ENCODE results near the gene BHLHE40. TPM values are rescaled to one million over a fixed set of nuclear protein-coding genes. Genes with fewer than 3 reads are reported as not detected.

Gene BHLHE40
- polyA plus RNA-seq, 4 donors: 23.5 to 31.8 (median 25.7) TPM

GRCh38 chr3:5016211-5017161 lies 37.2 kb downstream of the BHLHE40 start:
- DNase-seq (ENCODE audit: low read depth in 4 of 4, low spot score in 3 of 4): no peak

- DNase-seq (ENCODE audit: low read depth in 4 of 4, low spot score in 3 of 4): no peak
These were observed 38.8 kb downstream of the BHLHE40 start for GRCh38 chr3:5017925-5018531.

GRCh38 chr3:5019411-5020241 lies 40.4 kb downstream of the BHLHE40 start:
- DNase-seq (ENCODE audit: low read depth in 4 of 4, low spot score in 3 of 4): no peak

GRCh38 chr3:5020242-5020722 lies 41.0 kb downstream of the BHLHE40 start:
- no peak for DNase-seq (ENCODE audit: low read depth in 4 of 4, low spot score in 3 of 4)

DNA sequence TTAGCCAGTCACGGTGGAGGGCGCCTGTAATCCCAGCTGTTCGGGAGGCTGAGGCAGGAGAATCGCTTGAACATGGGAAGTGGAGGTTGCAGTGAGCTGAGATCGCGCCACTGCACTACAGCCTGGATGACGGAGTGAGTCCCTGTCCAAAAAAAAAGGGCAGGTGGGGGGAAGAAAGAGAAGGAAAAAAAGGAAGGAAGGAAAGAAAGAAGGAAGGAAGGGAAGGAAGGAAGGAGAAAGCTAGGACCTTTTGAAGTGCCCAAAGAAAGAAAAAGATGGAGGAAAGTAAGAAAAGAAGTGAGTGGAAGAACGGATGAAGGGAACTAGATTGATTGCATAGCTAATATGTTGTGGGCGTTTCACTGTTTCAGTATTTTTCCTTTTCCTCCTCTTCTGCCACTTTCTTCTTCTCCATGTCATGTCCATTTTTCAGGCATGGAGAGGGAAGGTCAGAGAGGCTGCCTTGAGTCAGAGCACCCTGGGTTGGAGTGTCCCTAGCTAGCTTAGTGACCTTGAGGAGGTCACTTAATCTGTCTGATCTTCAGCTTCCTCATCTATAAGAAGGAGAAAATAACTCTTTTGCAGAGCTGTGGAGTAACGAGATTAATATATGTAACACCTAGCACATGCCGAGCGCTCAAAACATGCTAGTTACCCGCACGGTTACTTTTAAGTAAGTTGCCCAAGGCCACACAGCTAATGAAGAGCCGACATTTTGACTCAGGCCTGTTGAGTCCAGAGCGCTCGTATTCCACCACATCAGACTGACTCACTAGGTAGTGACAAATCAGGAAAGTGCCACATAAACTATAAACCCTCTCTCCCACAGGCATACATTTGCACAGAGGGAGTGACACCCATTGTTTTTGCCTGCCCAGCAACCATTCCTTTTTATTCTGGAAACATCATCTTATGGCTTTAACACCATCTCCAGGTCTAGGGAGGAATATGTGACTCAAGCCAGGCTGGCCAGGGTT lies 42.2 kb downstream of the BHLHE40 start:
- no peak for DNase-seq (ENCODE audit: low read depth in 4 of 4, low spot score in 3 of 4)

DNA sequence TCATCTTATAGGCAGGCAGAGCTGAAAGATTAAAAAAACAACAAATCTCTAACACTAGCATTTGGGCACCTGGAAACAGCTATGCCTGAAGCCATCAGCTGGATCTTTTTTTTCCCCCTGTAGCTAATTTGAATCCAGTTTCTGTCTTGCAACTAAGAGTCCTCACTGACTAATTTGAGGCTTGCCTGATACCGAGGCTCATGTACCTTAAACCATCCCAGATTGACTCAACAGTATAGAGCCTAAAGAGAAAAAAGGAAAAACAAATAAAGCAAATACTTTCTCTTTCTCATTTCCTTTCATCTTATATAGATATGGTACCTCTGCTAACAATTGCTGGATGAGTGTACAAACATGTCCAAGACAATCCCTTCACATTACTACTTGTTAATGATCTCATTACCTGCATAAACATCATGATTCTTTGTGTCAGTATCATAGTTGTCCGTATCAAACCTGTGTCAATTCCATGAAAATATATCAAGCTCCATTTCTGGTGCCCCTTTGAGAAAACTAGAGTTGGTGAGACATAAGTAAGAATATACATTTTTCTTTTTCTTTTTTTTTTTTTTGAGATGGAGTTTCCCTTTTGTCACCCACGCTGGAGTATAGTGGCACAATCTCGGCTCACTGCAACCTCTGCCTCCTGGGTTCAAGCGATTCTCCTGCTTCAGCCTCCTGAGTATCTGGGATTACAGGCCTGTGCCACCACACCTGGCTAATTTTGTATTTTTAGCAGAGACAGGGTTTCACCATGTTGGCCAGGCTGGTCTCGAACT lies 43.1 kb downstream of the BHLHE40 start:
- no peak for DNase-seq (ENCODE audit: low read depth in 4 of 4, low spot score in 3 of 4)

- no peak for DNase-seq (ENCODE audit: low read depth in 4 of 4, low spot score in 3 of 4)
These were observed 43.9 kb downstream of the BHLHE40 start for GRCh38 chr3:5022966-5023776.

DNA sequence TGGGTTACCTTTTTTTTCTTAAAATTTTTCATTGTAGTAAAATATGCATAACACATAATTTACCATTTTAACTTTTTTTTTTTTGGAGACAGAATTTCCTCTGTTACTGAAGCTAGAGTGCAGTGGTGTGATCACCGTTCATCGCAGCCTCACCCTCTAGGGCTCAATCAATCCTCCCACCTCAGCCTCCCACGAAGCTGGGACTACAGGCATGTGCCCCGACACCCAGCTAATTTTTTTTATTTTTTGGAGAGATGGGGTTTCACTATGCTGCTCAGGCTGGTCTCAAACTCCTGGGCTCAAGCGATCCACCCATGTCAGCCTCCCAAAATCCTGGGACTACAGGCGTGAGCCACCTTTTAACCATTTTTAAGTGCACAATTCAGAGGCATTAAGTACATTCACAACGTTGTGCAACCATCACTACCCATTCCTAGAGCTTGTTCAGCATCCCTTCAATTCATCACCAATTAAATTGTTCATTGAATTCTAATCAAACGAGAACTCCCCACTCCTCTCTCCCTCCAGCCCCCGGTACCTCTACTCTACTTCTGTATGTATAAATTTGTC lies 44.6 kb downstream of the BHLHE40 start:
- DNase-seq (ENCODE audit: low read depth in 4 of 4, low spot score in 3 of 4): no peak

DNA sequence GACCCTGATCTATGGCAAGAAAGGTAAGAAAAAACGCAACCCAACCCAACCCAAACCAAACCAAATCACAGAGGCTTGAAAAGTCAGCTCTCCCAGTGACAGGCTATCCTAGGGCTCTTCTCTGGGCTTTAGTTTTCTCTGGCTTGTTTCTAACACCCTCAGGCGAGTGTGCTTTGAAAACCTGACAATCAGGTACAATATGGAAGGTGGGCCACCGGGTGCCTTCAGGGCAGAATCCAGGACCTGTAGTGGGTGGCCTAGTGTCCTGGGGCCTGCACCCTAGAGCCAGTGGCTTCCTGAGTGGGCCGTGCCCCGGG lies 46.8 kb downstream of the BHLHE40 start:
- DNase-seq (ENCODE audit: low read depth in 4 of 4, low spot score in 3 of 4): no peak

DNA sequence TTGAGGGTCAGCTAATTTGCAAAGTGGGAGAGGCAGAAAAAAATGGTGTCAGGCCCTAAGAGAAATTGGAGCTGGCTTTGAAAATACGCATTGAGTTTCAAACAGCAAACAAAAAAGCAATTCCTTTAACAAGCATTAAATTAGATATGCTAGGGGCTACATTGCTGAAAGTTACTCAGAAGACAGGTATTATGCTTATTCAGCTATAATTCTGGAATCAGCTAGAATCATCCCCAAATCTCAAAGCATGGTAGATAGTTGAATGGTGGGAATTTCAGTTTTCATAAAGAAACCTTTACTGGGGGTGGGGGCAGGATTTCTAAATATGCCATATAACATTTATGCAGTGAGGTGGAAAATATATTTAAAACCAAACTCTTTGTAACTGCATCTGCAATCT lies 50.5 kb downstream of the BHLHE40 start:
- no peak for DNase-seq (ENCODE audit: low read depth in 4 of 4, low spot score in 3 of 4)

- no peak for DNase-seq (ENCODE audit: low read depth in 4 of 4, low spot score in 3 of 4)
These were observed 50.9 kb downstream of the BHLHE40 start for GRCh38 chr3:5030152-5030551.

DNA sequence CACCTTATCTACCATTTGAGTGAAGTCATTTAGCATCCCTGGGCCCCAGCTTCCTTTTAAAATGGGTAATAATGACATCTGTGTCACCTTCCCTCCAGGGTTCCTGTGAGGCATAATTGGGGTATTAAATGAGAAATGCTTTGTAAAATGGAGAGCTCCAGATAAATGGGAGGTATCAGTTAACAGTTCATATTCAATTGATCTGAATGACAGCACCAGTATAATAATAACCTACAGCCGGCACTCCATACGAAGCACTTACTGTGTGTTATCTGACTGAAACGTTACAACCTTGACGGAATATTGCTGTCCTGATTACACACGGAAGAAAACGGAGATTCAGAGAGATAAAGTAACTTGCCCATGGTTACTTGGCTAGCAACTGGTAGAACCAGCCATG lies 53.6 kb downstream of the BHLHE40 start:
- no peak for DNase-seq (ENCODE audit: low read depth in 4 of 4, low spot score in 3 of 4)

Other genes with a start within 250 kb of the BHLHE40 start
- gene ARL8B, start 142.9 kb downstream of the BHLHE40 start, polyA plus RNA-seq (ENCODE audit: insufficient read length in 4 of 4): 10 to 100 TPM; 67.5 to 84.4 (median 76.1) TPM
- 10 to 100 TPM; 15.3 to 21.2 (median 18.8) TPM for gene EDEM1, start 208.3 kb downstream of the BHLHE40 start, polyA plus RNA-seq (ENCODE audit: insufficient read length in 4 of 4)

All from left renal pelvis (tissue), 4 donors.